ENCODE data around the gene PCDH19.

PCDH19 gene

GRCh38 chrX:100328351-100328750 lies 81.7 kb downstream of the PCDH19 start:
- in situ Hi-C loops (cut with HindIII; ENCODE audit: low pct_unique_long_range_greater_than_20kb, low sequenced_read_pairs): no loop called here
- no peak for TF ChIP-seq JUND (IDR thresholded peaks at IDR 0.05; ENCODE audit: low read depth)
- DNase-seq (ENCODE audit: low read depth in 1 of 2, low spot score in 1 of 2): no peak

GRCh38 chrX:100319716-100320115 lies 90.4 kb downstream of the PCDH19 start:
- DNase-seq (ENCODE audit: low read depth in 1 of 2, low spot score in 1 of 2): no peak
- in situ Hi-C loops (cut with HindIII; ENCODE audit: low pct_unique_long_range_greater_than_20kb, low sequenced_read_pairs): no loop called here
- no peak for TF ChIP-seq JUND (IDR thresholded peaks at IDR 0.05; ENCODE audit: low read depth)

GRCh38 chrX:100316987-100317386 lies 93.1 kb downstream of the PCDH19 start:
- in situ Hi-C loops (cut with HindIII; ENCODE audit: low pct_unique_long_range_greater_than_20kb, low sequenced_read_pairs): no loop called here
- no peak for DNase-seq (ENCODE audit: low read depth in 1 of 2, low spot score in 1 of 2)
- no peak for TF ChIP-seq JUND (IDR thresholded peaks at IDR 0.05; ENCODE audit: low read depth)

GRCh38 chrX:100315566-100315965 lies 94.5 kb downstream of the PCDH19 start:
- in situ Hi-C loops (cut with HindIII; ENCODE audit: low pct_unique_long_range_greater_than_20kb, low sequenced_read_pairs): no loop called here
- DNase-seq (ENCODE audit: low read depth in 1 of 2, low spot score in 1 of 2): no peak
- no peak for TF ChIP-seq JUND (IDR thresholded peaks at IDR 0.05; ENCODE audit: low read depth)

- in situ Hi-C loops (cut with HindIII; ENCODE audit: low pct_unique_long_range_greater_than_20kb, low sequenced_read_pairs): no loop called here
- TF ChIP-seq JUND (IDR thresholded peaks at IDR 0.05; ENCODE audit: low read depth): no peak
- DNase-seq (ENCODE audit: low read depth in 1 of 2, low spot score in 1 of 2): no peak
Measured at GRCh38 chrX:100299559-100299958, 110.5 kb downstream of the PCDH19 start.

- DNase-seq (ENCODE audit: low read depth in 1 of 2, low spot score in 1 of 2): no peak
- in situ Hi-C loops (cut with HindIII; ENCODE audit: low pct_unique_long_range_greater_than_20kb, low sequenced_read_pairs): no loop called here
- no peak for TF ChIP-seq JUND (IDR thresholded peaks at IDR 0.05; ENCODE audit: low read depth)
Measured at GRCh38 chrX:100297728-100298127, 112.3 kb downstream of the PCDH19 start.

- no peak for TF ChIP-seq JUND (IDR thresholded peaks at IDR 0.05; ENCODE audit: low read depth)
- no peak for DNase-seq (ENCODE audit: low read depth in 1 of 2, low spot score in 1 of 2)
- in situ Hi-C loops (cut with HindIII; ENCODE audit: low pct_unique_long_range_greater_than_20kb, low sequenced_read_pairs): no loop called here
Measured at GRCh38 chrX:100296183-100296753, 113.8 kb downstream of the PCDH19 start.

GRCh38 chrX:100294965-100295364 lies 115.1 kb downstream of the PCDH19 start:
- in situ Hi-C loops (cut with HindIII; ENCODE audit: low pct_unique_long_range_greater_than_20kb, low sequenced_read_pairs): no loop called here
- no peak for TF ChIP-seq JUND (IDR thresholded peaks at IDR 0.05; ENCODE audit: low read depth)
- no peak for DNase-seq (ENCODE audit: low read depth in 1 of 2, low spot score in 1 of 2)

GRCh38 chrX:100289066-100289558 lies 121.0 kb downstream of the PCDH19 start:
- in situ Hi-C loops (cut with HindIII; ENCODE audit: low pct_unique_long_range_greater_than_20kb, low sequenced_read_pairs): no loop called here
- no peak for TF ChIP-seq JUND (IDR thresholded peaks at IDR 0.05; ENCODE audit: low read depth)
- DNase-seq (ENCODE audit: low read depth in 1 of 2, low spot score in 1 of 2): no peak

- TF ChIP-seq JUND (IDR thresholded peaks at IDR 0.05; ENCODE audit: low read depth): no peak
- no peak for DNase-seq (ENCODE audit: low read depth in 1 of 2, low spot score in 1 of 2)
- in situ Hi-C loops (cut with HindIII; ENCODE audit: low pct_unique_long_range_greater_than_20kb, low sequenced_read_pairs): no loop called here
Measured at GRCh38 chrX:100277231-100277630, 132.8 kb downstream of the PCDH19 start.

GRCh38 chrX:100274916-100275315 lies 135.2 kb downstream of the PCDH19 start:
- no peak for DNase-seq (ENCODE audit: low read depth in 1 of 2, low spot score in 1 of 2)
- in situ Hi-C loops (cut with HindIII; ENCODE audit: low pct_unique_long_range_greater_than_20kb, low sequenced_read_pairs): no loop called here
- TF ChIP-seq JUND (IDR thresholded peaks at IDR 0.05; ENCODE audit: low read depth): no peak

- TF ChIP-seq JUND (IDR thresholded peaks at IDR 0.05; ENCODE audit: low read depth): no peak
- in situ Hi-C loops (cut with HindIII; ENCODE audit: low pct_unique_long_range_greater_than_20kb, low sequenced_read_pairs): no loop called here
Measured at GRCh38 chrX:100265179-100265578, 144.9 kb downstream of the PCDH19 start.

GRCh38 chrX:100264200-100264599 lies 145.9 kb downstream of the PCDH19 start:
- DNase-seq (ENCODE audit: low read depth in 1 of 2, low spot score in 1 of 2): no peak
- in situ Hi-C loops (cut with HindIII; ENCODE audit: low pct_unique_long_range_greater_than_20kb, low sequenced_read_pairs): no loop called here
- no peak for TF ChIP-seq JUND (IDR thresholded peaks at IDR 0.05; ENCODE audit: low read depth)

More at GRCh38 chrX:100265179-100265578, 144.9 kb downstream of the PCDH19 start:
- no peak for DNase-seq (ENCODE audit: low read depth in 1 of 2, low spot score in 1 of 2)

- no peak for DNase-seq (ENCODE audit: low read depth in 1 of 2, low spot score in 1 of 2)
- in situ Hi-C loops (cut with HindIII; ENCODE audit: low pct_unique_long_range_greater_than_20kb, low sequenced_read_pairs): no loop called here
- no peak for TF ChIP-seq JUND (IDR thresholded peaks at IDR 0.05; ENCODE audit: low read depth)
Measured at GRCh38 chrX:100263650-100264049, 146.4 kb downstream of the PCDH19 start.

All from T47D (cell line).